HepG2 (cell line): ENCODE results near the gene SMIM38. TPM values are rescaled to one million over a fixed set of nuclear protein-coding genes. Genes with fewer than 3 reads are reported as not detected.

Experiments
- ATAC-seq: fragments of 200-7000 bp; cut with Tn5 transposase; 3 replicates; pipeline ENCODE4 v1.9.1; 2020; ENCODE audit warnings: mild to moderate bottlenecking, moderate library complexity
- BruUV-seq: library from RNA; stranded (reverse); fragments of 400-500 nt; replicated peaks from 2 replicates; lab custom pipeline; 2021; lab: Mats Ljungman, UMichigan
- CTCF ChIA-PET: fragments of 300-600 bp; formaldehyde crosslinking; extraction: SDS; loops from one replicate; lab custom pipeline; 2021; ENCODE audit warnings: low total read pairs, inconsistent platforms, low intra/inter-chr PET ratio; lab: Yijun Ruan, JAX
- POLR2A ChIA-PET: fragments of 350-600 bp; sonication (Branson Sonifier 250); formaldehyde crosslinking; loops from one replicate; lab custom pipeline; 2020; ENCODE audit warnings: antibody characterized with exemption, inconsistent platforms; lab: Yijun Ruan, JAX
- DNase-seq: peaks from one replicate; pipeline ENCODE4 v3.0.0-alpha.2; 2015; ENCODE audit warnings: low spot score
- FAIRE-seq: peaks from 3 replicates; lab custom pipeline; 2011; peaks lifted over from hg19 to GRCh38; lab: Jason Lieb, UNC
- H2AFZ ChIP-seq: one replicate; pipeline ENCODE4 v1.6.1; 2011; ENCODE audit warnings: low read length, inconsistent platforms
- H3K27ac ChIP-seq: fragments of 300-600 bp; 3 replicates; pipeline ENCODE4 v1.8.0; 2011; ENCODE audit warnings: mixed run types, mild to moderate bottlenecking, mixed read lengths, low read length, inconsistent platforms; ENCODE audit not compliant: insufficient read depth; ENCODE audit errors: extremely low read length
- H3K27me3 ChIP-seq, 2 experiments: fragments of 200-600 bp in 1 of 2; 2 replicates in 1 of 2; 3 replicates in 1 of 2; pipeline versions ENCODE4 v1.6.0 to v1.8.0; 2011; ENCODE audit warnings: low read length in 2 of 2, mild to moderate bottlenecking in 2 of 2, moderate library complexity in 2 of 2, inconsistent platforms in 1 of 2; ENCODE audit not compliant: insufficient read depth in 2 of 2, control insufficient read depth in 1 of 2
- H3K36me3 ChIP-seq, 2 experiments: fragments of 200-600 bp in 1 of 2; replicated peaks in 1 of 2; 2 replicates in 1 of 2; 3 replicates in 1 of 2; pipeline versions ENCODE4 v1.5.1 to v1.8.0; 2011; ENCODE audit warnings: low read length in 2 of 2, inconsistent platforms in 1 of 2; ENCODE audit not compliant: insufficient read depth in 2 of 2, control insufficient read depth in 1 of 2
- H3K4me1 ChIP-seq: 2 replicates; pipeline ENCODE4 v1.5.1; 2012; ENCODE audit warnings: low read length, inconsistent platforms; ENCODE audit not compliant: insufficient read depth
- H3K4me2 ChIP-seq: 2 replicates; pipeline ENCODE4 v1.6.0; 2011; ENCODE audit warnings: low read depth, low read length, inconsistent platforms
- H3K4me3 ChIP-seq, 3 experiments: fragments of 200-600 bp in 1 of 3; sonication (generic), shearing (Covaris generic) in 1 of 3; replicated peaks in 1 of 3; 2 replicates each; pipeline ENCODE4 v1.5.1; 2011 to 2016; ENCODE audit warnings: low read length in 3 of 3, inconsistent platforms in 2 of 3, low read depth in 2 of 3, mild to moderate bottlenecking in 2 of 3, control low read depth in 1 of 3, mixed read lengths in 1 of 3; ENCODE audit not compliant: insufficient read depth in 1 of 3
- H3K79me2 ChIP-seq: one replicate; pipeline ENCODE4 v1.6.1; 2011; ENCODE audit warnings: low read length, inconsistent platforms; ENCODE audit not compliant: insufficient read depth
- H3K9ac ChIP-seq: 2 replicates; pipeline ENCODE4 v1.6.0; 2011; ENCODE audit warnings: mild to moderate bottlenecking, low read depth, low read length, inconsistent platforms; ENCODE audit not compliant: insufficient read depth
- H3K9me3 ChIP-seq: 2 replicates; pipeline ENCODE4 v1.5.1; 2012; ENCODE audit warnings: mild to moderate bottlenecking, low read length
- H4K20me1 ChIP-seq: 2 replicates; pipeline ENCODE4 v1.6.0; 2011; ENCODE audit warnings: inconsistent platforms, mild to moderate bottlenecking, low read length, moderate library complexity; ENCODE audit not compliant: insufficient read depth
- LCORL ChIP-seq, 2 experiments: fragments of 450-650 bp in 1 of 2; sonication (generic) in 1 of 2; formaldehyde crosslinking in 1 of 2; IDR thresholded peaks; 2 replicates each; pipeline versions ENCODE4 v1.5.0 to v1.6.1; 2017 to 2020; ENCODE audit warnings: antibody characterized with exemption in 1 of 2, missing genetic modification reagents in 1 of 2
- MXI1 ChIP-seq: IDR thresholded peaks from 3 replicates; pipeline ENCODE4 v1.6.1; 2012; ENCODE audit warnings: low read depth, low read length, inconsistent platforms, borderline replicate concordance
- ZNF468 ChIP-seq: sonication (generic); formaldehyde crosslinking; IDR thresholded peaks from 2 replicates; pipeline ENCODE4 v1.8.0; 2022; ENCODE audit warnings: mild to moderate bottlenecking, moderate library complexity, missing genetic modification reagents
- WGBS: methylation state at CpG from one replicate; pipeline ENCODE4 v1.1.6; 2017; ENCODE audit warnings: low lambda C conversion rate; 5-methylcytosine and 5-hydroxymethylcytosine counted together
- in situ Hi-C: cut with HindIII; loops from 2 replicates; pipeline ENCODE4 v1.10.0; 2017; ENCODE audit warnings: low pct_unique_long_range_greater_than_20kb; ENCODE audit not compliant: extremely low pct_ligation_motif_present
- intact Hi-C: fragments of 100-400 bp; cut with micrococcal nuclease; formaldehyde crosslinking; loops from one replicate; pipeline ENCODE4 v1.10.0; 2022; ENCODE audit not compliant: unreplicated experiment
- polyA plus RNA-seq, 8 experiments: library from polyadenylated mRNA; depleted of rRNA in 3 of 8; stranded (reverse) in 7 of 8; unstranded in 1 of 8; fragments of >200 nt; fragmentation: Illumina TruSeq in 4 of 8; extraction: Trizol in 4 of 8; gene quantifications; 2 replicates each; pipeline versions ENCODE4 v1.2.1 to v1.2.3, GENCODE V29; 2011 to 2016; ENCODE audit warnings: low read depth in 4 of 8, missing spikeins in 1 of 8, mixed read lengths in 1 of 8; ENCODE audit not compliant: insufficient read depth in 1 of 8
- total RNA-seq, 5 experiments: library from RNA; depleted of rRNA; stranded (reverse); fragments of >200 nt; fragmentation: Illumina TruSeq; extraction: Trizol; gene quantifications; 2 replicates each; pipeline ENCODE4 v1.2.3, GENCODE V29; 2016; ENCODE audit warnings: low read depth in 1 of 5
- TF ChIP-seq, protein P1 (sequence below): IDR thresholded peaks from 2 replicates; pipeline ENCODE4 v1.6.1; 2016; ENCODE audit warnings: mild to moderate bottlenecking, missing biosample characterization, missing genetic modification reagents

SMIM38 gene
- total and polyA plus RNA-seq, 2 of the 13 experiments (the other 11 are each of a cell fraction or from before 2014, with no cell fraction given), result 0.30 to 0.40 TPM

DNA sequence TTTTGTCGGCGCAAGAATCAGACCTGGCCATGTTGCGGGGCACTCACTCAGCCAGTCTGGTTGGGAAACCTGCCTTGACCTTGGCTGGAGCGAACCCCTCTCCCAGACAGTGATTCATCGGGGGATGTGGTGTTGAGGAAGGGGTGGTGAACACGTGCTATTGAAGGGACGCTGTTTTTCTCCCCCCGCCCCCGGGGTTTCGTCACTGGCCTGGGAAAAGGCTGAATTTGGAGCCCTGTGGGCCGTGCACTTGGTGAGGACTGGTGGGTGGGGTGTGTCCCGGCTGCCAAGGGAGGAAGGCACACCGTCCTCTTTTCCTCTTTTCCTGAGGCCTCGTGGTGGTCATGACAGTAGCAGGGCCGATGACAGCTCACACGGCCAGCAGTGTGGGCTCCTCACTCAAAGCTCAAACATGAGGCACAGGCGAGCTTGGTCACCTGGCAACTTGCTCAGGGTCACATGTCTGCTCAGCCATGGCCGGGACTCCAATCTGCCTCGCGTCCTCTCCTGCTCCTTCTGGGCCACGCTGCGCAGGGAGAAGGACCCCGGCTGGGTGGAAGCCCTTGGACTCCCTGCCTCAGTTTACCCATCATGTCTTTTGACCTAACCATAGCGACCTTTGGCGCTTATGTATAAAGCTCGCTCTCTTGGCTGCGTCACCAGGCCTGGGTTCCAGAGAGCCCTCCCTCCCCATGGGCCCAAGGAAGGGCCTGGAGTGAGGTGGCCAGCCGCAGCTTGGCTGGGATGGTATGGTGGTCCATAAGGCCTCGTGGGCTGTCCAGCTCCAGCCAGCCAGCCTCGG is 49.4 kb downstream of the SMIM38 start:
- no TSS peak for BruUV-seq
- in situ Hi-C loops, result no loop called here
- Histone ChIP-seq H3K27ac (no peak overlapping the region), H3K4me1 (peaks cover 17% of the 10 kb centered on the region), H3K9me3 (no peaks in the 10 kb centered on the region), H3K9ac (no peak overlapping the region), H3K4me2 (no peak overlapping the region), H3K79me2 (no peaks in the 10 kb centered on the region), H4K20me1 (no peaks in the 10 kb centered on the region), H3K36me3 (no peaks in the 10 kb centered on the region), H2AFZ (no peak overlapping the region), H3K4me3 (no peak overlapping the region), H3K27me3 (peaks cover 5 to 30% of the 10 kb centered on the region in 2 experiments; a peak in 4 of 5 replicates)
- ATAC-seq (no peak), FAIRE-seq (no peak), DNase-seq (no peak)
- WGBS, result 66% methylated on average over 19 of the region's 30 CpGs
- CTCF ChIA-PET, result no interaction called here
- TF ChIP-seq LCORL (IDR thresholded peaks at IDR 0.05), result no peak
- no peak for TF ChIP-seq LCORL (CRISPR knock-in tag; IDR thresholded peaks at IDR 0.05)
- no peak for TF ChIP-seq MXI1
- TF ChIP-seq, protein P1, sequence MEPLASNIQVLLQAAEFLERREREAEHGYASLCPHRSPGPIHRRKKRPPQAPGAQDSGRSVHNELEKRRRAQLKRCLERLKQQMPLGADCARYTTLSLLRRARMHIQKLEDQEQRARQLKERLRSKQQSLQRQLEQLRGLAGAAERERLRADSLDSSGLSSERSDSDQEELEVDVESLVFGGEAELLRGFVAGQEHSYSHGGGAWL (CRISPR knock-in tag), result no peak
- no peak for TF ChIP-seq ZNF468 (CRISPR knock-in tag)
- POLR2A ChIA-PET, result no interaction called here
- intact Hi-C loops, result no loop called here

Other genes starting within 250 kb of the SMIM38 start
- not detected in 2 replicates for gene MRGPRD, start 174.9 kb upstream of the SMIM38 start, total RNA-seq (2016; rRNA removed; fragmentation: Illumina TruSeq; extraction: Trizol)
- not detected in 2 replicates for gene MRGPRD, start 174.9 kb upstream of the SMIM38 start, polyA plus RNA-seq (2011; rRNA removed)
- not detected in 2 replicates for gene MRGPRF, start 142.7 kb upstream of the SMIM38 start, total RNA-seq (2016; rRNA removed; fragmentation: Illumina TruSeq; extraction: Trizol)
- not detected in 2 replicates for gene MRGPRF, start 142.7 kb upstream of the SMIM38 start, polyA plus RNA-seq (2011; rRNA removed)
- gene TPCN2, start 107.0 kb upstream of the SMIM38 start, total RNA-seq (2016; rRNA removed; fragmentation: Illumina TruSeq; extraction: Trizol), result 2.0 and 5.9 TPM in 2 replicates
- gene TPCN2, start 107.0 kb upstream of the SMIM38 start, polyA plus RNA-seq (2011; rRNA removed), result 5.6 and 6.9 TPM in 2 replicates
- 0.17 and 0.33 TPM in 2 replicates for gene MYEOV, start 138.2 kb downstream of the SMIM38 start, total RNA-seq (2016; rRNA removed; fragmentation: Illumina TruSeq; extraction: Trizol)
- 1.6 and 1.8 TPM in 2 replicates for gene MYEOV, start 138.2 kb downstream of the SMIM38 start, polyA plus RNA-seq (2011; rRNA removed)